Thyroid gland (tissue), 4 donors: ENCODE data around the gene RAB29. TPM values are rescaled to one million over a fixed set of nuclear protein-coding genes. Genes with fewer than 3 reads are reported as not detected.
A peak's percentile ranks its signal among the peaks of the same experiment; 100 is the strongest.

ENCODE experiments used
- DNase-seq, 2 donors: peaks; one replicate each; pipeline ENCODE4 v3.0.0-alpha.2; 2019
- H3K27ac ChIP-seq, 3 donors: fragments of 200-600 bp; sonication (generic); 1 replicate in 2 of 3; 2 replicates in 1 of 3; pipeline ENCODE4 v1.5.1; 2016 to 2019; ENCODE audit warnings: mild to moderate bottlenecking in 1 of 3, moderate library complexity in 1 of 3
- H3K27me3 ChIP-seq: fragments of 200-600 bp; sonication (generic); one replicate; pipeline ENCODE4 v1.5.1; 2019
- H3K36me3 ChIP-seq, 2 donors: fragments of 200-600 bp; sonication (generic); one replicate each; pipeline ENCODE4 v1.5.1; 2016 to 2019
- H3K4me1 ChIP-seq, 2 donors: fragments of 200-600 bp; sonication (generic); one replicate each; pipeline ENCODE4 v1.5.1; 2017 to 2019
- H3K4me3 ChIP-seq, 3 donors: fragments of 200-600 bp; sonication (generic); replicated peaks in 1 of 3; 1 replicate in 2 of 3; 2 replicates in 1 of 3; pipeline ENCODE4 v1.5.1; 2016; ENCODE audit warnings: mild to moderate bottlenecking in 1 of 3
- H3K9me3 ChIP-seq: fragments of 200-600 bp; sonication (generic); one replicate; pipeline ENCODE4 v1.5.1; 2017
- CTCF ChIP-seq, 6 experiments: fragments of 200-600 bp in 3 of 6; fragments of 450-650 bp in 3 of 6; sonication (generic) in 3 of 6; IDR thresholded peaks; one replicate each; pipeline ENCODE4 v1.5.1; 2016 to 2019; ENCODE audit warnings: antibody characterized with exemption in 6 of 6, mild to moderate bottlenecking in 2 of 6, inconsistent platforms in 1 of 6, moderate library complexity in 1 of 6
- POLR2A ChIP-seq, 2 donors: fragments of 450-650 bp; IDR thresholded peaks; one replicate each; pipeline ENCODE4 v1.6.1; 2017; ENCODE audit warnings: antibody characterized with exemption in 2 of 2, mild to moderate bottlenecking in 2 of 2, moderate library complexity in 1 of 2
- WGBS, 2 donors: methylation state at CpG; one replicate each; pipeline ENCODE4 v1.1.5; 2017; 5-methylcytosine and 5-hydroxymethylcytosine counted together
- intact Hi-C: fragments of 100-400 bp; cut with DNase I; formaldehyde crosslinking; loops from one replicate; pipeline ENCODE4 v1.15.1; 2023
- total RNA-seq, 4 donors: library from RNA; depleted of rRNA; stranded (reverse); fragments of >200 nt; gene quantifications; one replicate each; pipeline ENCODE4 v1.2.3, GENCODE V29; 2016

Gene RAB29
- total RNA-seq, 4 donors from 2014 or later = 52.4 to 78.1 (median 58.9) TPM

GRCh38 chr1:205786601-205787000 lies 11.3 kb upstream of the RAB29 start:
- TF ChIP-seq CTCF (IDR thresholded peaks at IDR 0.05) = no peak
- TF ChIP-seq POLR2A (IDR thresholded peaks at IDR 0.05) = no peak

GRCh38 chr1:205785446-205785845 lies 10.2 kb upstream of the RAB29 start:
- no peak for DNase-seq
- TF ChIP-seq POLR2A (IDR thresholded peaks at IDR 0.05) (no peak), CTCF (IDR thresholded peaks at IDR 0.05) (no peak)
- peaks cover 24 to 28% of the 10 kb centered on the region in 2 donors for H3K4me1 ChIP-seq
- no peak overlapping the region for H3K4me3 ChIP-seq
- WGBS, 2 donors = 95% methylated on average over 9 of the region's 9 CpGs
- H3K36me3 ChIP-seq = peaks cover 0 to 4% of the 10 kb centered on the region in 2 donors
- no peaks in the 10 kb centered on the region for H3K9me3 ChIP-seq
- intact Hi-C loops = no loop called here
- H3K27me3 ChIP-seq = no peaks in the 10 kb centered on the region
- H3K27ac ChIP-seq = peak overlapping the region in 2 of 3 donors; percentile 49 to 84

More at GRCh38 chr1:205786601-205787000, 11.3 kb upstream of the RAB29 start:
- Histone ChIP-seq H3K27ac (no peak overlapping the region), H3K36me3 (peaks cover 0 to 12% of the 10 kb centered on the region in 2 donors), H3K9me3 (no peaks in the 10 kb centered on the region), H3K4me3 (no peak overlapping the region), H3K4me1 (peaks cover 21 to 28% of the 10 kb centered on the region in 2 donors), H3K27me3 (no peaks in the 10 kb centered on the region)
- no peak for DNase-seq
- 69% methylated on average over 4 of the region's 4 CpGs for WGBS, 2 donors
- intact Hi-C loops = no loop called here

GRCh38 chr1:205783904-205784303 lies 8.6 kb upstream of the RAB29 start:
- intact Hi-C loops = no loop called here
- peak; percentile 90 to 94 for DNase-seq

GRCh38 chr1:205783433-205783795 lies 8.1 kb upstream of the RAB29 start:
- Histone ChIP-seq H3K4me1 (peaks cover 24 to 28% of the 10 kb centered on the region in 2 donors), H3K4me3 (no peak overlapping the region), H3K36me3 (no peaks in the 10 kb centered on the region), H3K27me3 (no peaks in the 10 kb centered on the region), H3K9me3 (no peaks in the 10 kb centered on the region), H3K27ac (peak overlapping the region; percentile 84 to 98 (median 88))
- intact Hi-C loops = no loop called here
- no peak for DNase-seq
- TF ChIP-seq POLR2A (IDR thresholded peaks at IDR 0.05) = no peak
- no peak for TF ChIP-seq CTCF (IDR thresholded peaks at IDR 0.05)

More at GRCh38 chr1:205783904-205784303, 8.6 kb upstream of the RAB29 start:
- no peaks in the 10 kb centered on the region for H3K27me3 ChIP-seq
- TF ChIP-seq CTCF (IDR thresholded peaks at IDR 0.05) = no peak
- peak in 1 of 2 donors; percentile 47 for TF ChIP-seq POLR2A (IDR thresholded peaks at IDR 0.05)
- H3K27ac ChIP-seq = peak overlapping the region; percentile 84 to 98 (median 88)
- H3K4me3 ChIP-seq = no peak overlapping the region
- no peaks in the 10 kb centered on the region for H3K9me3 ChIP-seq
- peaks cover 24 to 28% of the 10 kb centered on the region in 2 donors for H3K4me1 ChIP-seq
- H3K36me3 ChIP-seq = no peaks in the 10 kb centered on the region
- WGBS, 2 donors = 30 to 51% methylated on average over 4 of the region's 4 CpGs

- Histone ChIP-seq H3K4me3 (no peak overlapping the region), H3K27me3 (no peaks in the 10 kb centered on the region), H3K9me3 (no peaks in the 10 kb centered on the region), H3K36me3 (no peaks in the 10 kb centered on the region), H3K27ac (peak overlapping the region; percentile 84 to 98 (median 88)), H3K4me1 (peaks cover 24 to 28% of the 10 kb centered on the region in 2 donors)
- DNase-seq = peak; percentile 71 to 77
- TF ChIP-seq CTCF (IDR thresholded peaks at IDR 0.05) (no peak), POLR2A (IDR thresholded peaks at IDR 0.05) (peak in 1 of 2 donors; percentile 13)
- 42 to 48% methylated on average over 4 of the region's 4 CpGs for WGBS, 2 donors
- intact Hi-C loops = no loop called here
These were observed 7.5 kb upstream of the RAB29 start for GRCh38 chr1:205782627-205783432.
